K562 (cell line): Measurements from ENCODE around the gene RHOBTB3. TPM values are rescaled to one million over a fixed set of nuclear protein-coding genes. Genes with fewer than 3 reads are reported as not detected.

ENCODE experiments used
- MECOM ChIP-seq: fragments of 250-450 bp; sonication (Bioruptor Pico); IDR thresholded peaks from 2 replicates; pipeline ENCODE4 v1.8.0; 2022; ENCODE audit warnings: inconsistent platforms
- POLR2AphosphoS5 ChIP-seq: IDR thresholded peaks from 2 replicates; pipeline ENCODE4 v1.6.1; 2011; ENCODE audit warnings: mild to moderate bottlenecking, low read depth, low read length, moderate library complexity; ENCODE audit not compliant: control insufficient read depth, insufficient read depth
- TAF9B ChIP-seq: fragments of 450-650 bp; IDR thresholded peaks from 2 replicates; pipeline ENCODE4 v1.6.1; 2018; ENCODE audit warnings: mild to moderate bottlenecking; ENCODE audit not compliant: partially characterized antibody
- polyA plus RNA-seq, 8 experiments: library from polyadenylated mRNA; depleted of rRNA in 4 of 8; stranded (reverse) in 5 of 8; unstranded in 3 of 8; fragments of >200 nt; fragmentation: Nextera tagmentation in 2 of 8; fragmentation: Illumina TruSeq in 1 of 8; extraction: Ambion mirVana in 2 of 8; extraction: Trizol in 1 of 8; gene quantifications; 2 replicates each; pipeline versions ENCODE4 v1.2.1 to v1.2.3, GENCODE V29; 2011 to 2014; ENCODE audit warnings: inconsistent platforms in 1 of 8, missing spikeins in 1 of 8
- total RNA-seq, 7 experiments: library from RNA; depleted of rRNA in 6 of 7; stranded (reverse); fragments of >200 nt in 6 of 7; fragmentation: Illumina TruSeq in 2 of 7; extraction: Trizol in 2 of 7; gene quantifications; 2 replicates each; pipeline versions ENCODE4 v1.2.1 to v1.2.3, GENCODE V29; 2011 to 2021; ENCODE audit warnings: low replicate concordance in 1 of 7
- TF ChIP-seq, protein P1 (sequence below): fragments of 450-650 bp; IDR thresholded peaks from 2 replicates; pipeline ENCODE4 v1.6.1; 2018; ENCODE audit not compliant: partially characterized antibody
- TF ChIP-seq, protein P2 (sequence below): fragments of 450-650 bp; formaldehyde crosslinking; IDR thresholded peaks from 2 replicates; pipeline ENCODE4 v1.4.0; 2022; ENCODE audit warnings: missing genetic modification characterization

Gene RHOBTB3
- total and polyA plus RNA-seq, 9 of the 15 experiments (the other 6 are each of a cell fraction or from before 2014, with no cell fraction given), result 39.7 to 143 (median 115) TPM

DNA sequence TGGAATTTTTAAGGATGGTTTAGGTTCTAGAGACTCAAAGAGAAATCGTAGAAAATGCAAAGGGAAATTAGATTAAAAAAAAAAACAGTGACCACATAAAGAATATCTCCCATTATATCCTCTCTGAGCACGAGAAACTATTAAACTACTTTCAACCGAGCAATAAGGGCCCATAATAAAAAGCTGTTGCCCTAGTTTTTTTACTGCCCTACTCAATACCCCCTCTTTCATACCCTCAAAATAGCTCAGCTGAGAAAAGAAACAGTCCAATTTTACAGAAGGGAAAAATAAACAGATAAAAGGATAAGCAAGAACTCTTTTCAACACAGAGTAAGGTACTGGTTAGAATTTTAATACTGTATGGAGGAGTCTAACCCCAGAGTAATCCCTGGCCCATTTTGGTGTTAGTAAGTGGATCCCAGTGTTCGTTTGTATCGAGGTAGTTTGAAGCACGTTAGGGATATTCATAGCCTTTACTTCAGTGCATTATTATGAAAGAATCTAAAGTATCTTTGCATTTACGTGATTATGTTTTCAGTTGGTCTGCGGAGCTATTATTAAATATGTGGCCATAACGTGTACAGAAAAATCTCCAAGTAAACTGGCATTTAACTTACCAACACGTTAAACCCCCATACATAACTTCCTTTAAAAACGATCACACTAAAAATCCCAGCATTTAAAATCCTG lies 980 bp upstream of the RHOBTB3 start (continued):
- TF ChIP-seq, protein P1, sequence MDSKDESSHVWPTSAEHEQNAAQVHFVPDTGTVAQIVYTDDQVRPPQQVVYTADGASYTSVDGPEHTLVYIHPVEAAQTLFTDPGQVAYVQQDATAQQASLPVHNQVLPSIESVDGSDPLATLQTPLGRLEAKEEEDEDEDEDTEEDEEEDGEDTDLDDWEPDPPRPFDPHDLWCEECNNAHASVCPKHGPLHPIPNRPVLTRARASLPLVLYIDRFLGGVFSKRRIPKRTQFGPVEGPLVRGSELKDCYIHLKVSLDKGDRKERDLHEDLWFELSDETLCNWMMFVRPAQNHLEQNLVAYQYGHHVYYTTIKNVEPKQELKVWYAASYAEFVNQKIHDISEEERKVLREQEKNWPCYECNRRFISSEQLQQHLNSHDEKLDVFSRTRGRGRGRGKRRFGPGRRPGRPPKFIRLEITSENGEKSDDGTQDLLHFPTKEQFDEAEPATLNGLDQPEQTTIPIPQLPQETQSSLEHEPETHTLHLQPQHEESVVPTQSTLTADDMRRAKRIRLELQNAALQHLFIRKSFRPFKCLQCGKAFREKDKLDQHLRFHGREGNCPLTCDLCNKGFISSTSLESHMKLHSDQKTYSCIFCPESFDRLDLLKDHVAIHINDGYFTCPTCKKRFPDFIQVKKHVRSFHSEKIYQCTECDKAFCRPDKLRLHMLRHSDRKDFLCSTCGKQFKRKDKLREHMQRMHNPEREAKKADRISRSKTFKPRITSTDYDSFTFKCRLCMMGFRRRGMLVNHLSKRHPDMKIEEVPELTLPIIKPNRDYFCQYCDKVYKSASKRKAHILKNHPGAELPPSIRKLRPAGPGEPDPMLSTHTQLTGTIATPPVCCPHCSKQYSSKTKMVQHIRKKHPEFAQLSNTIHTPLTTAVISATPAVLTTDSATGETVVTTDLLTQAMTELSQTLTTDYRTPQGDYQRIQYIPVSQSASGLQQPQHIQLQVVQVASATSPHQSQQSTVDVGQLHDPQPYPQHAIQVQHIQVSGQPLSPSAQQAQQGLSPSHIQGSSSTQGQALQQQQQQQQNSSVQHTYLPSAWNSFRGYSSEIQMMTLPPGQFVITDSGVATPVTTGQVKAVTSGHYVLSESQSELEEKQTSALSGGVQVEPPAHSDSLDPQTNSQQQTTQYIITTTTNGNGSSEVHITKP, result no peak
- TF ChIP-seq POLR2AphosphoS5 (peak; percentile 50), MECOM (CRISPR knock-in tag) (0 out of 2 replicates have a peak, but pooled peaks have one; percentile 9), TAF9B (no peak)
- TF ChIP-seq, protein P2, sequence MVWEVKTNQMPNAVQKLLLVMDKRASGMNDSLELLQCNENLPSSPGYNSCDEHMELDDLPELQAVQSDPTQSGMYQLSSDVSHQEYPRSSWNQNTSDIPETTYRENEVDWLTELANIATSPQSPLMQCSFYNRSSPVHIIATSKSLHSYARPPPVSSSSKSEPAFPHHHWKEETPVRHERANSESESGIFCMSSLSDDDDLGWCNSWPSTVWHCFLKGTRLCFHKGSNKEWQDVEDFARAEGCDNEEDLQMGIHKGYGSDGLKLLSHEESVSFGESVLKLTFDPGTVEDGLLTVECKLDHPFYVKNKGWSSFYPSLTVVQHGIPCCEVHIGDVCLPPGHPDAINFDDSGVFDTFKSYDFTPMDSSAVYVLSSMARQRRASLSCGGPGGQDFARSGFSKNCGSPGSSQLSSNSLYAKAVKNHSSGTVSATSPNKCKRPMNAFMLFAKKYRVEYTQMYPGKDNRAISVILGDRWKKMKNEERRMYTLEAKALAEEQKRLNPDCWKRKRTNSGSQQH (CRISPR knock-in tag), result peak; percentile 79; the same call in 1 of the 2 replicates
